ENCODE measurements around the gene EZH2. TPM values are rescaled to one million over a fixed set of nuclear protein-coding genes. Genes with fewer than 3 reads are reported as not detected.

EZH2 gene
- total RNA-seq, 4 donors from 2014 or later, result 6.0 to 17.3 (median 7.2) TPM

DNA sequence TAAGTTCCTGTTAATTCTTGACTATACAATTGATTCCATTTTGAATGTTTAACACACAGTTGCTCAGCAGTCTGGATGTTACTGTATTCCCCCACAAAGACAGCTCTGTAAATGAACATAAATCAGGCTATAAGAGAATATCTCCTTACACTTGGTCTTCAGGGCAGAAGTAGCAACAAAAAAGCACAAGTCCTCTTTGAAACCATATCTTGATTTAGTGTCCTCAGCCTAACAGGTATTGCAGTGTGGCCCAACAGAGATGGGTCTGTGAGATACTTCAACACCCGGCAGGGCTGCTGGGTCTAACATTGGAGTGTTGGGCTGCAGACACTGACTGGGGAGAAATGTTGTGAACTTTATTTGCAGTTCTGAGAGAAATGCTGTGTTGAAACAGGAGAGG, 109.6 kb downstream of the EZH2 start:
- TF ChIP-seq EP300 (IDR thresholded peaks at IDR 0.05; ENCODE audit: low read depth), result no peak
- no peak for TF ChIP-seq POLR2AphosphoS5 (IDR thresholded peaks at IDR 0.05)
- TF ChIP-seq, protein P1, sequence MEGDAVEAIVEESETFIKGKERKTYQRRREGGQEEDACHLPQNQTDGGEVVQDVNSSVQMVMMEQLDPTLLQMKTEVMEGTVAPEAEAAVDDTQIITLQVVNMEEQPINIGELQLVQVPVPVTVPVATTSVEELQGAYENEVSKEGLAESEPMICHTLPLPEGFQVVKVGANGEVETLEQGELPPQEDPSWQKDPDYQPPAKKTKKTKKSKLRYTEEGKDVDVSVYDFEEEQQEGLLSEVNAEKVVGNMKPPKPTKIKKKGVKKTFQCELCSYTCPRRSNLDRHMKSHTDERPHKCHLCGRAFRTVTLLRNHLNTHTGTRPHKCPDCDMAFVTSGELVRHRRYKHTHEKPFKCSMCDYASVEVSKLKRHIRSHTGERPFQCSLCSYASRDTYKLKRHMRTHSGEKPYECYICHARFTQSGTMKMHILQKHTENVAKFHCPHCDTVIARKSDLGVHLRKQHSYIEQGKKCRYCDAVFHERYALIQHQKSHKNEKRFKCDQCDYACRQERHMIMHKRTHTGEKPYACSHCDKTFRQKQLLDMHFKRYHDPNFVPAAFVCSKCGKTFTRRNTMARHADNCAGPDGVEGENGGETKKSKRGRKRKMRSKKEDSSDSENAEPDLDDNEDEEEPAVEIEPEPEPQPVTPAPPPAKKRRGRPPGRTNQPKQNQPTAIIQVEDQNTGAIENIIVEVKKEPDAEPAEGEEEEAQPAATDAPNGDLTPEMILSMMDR (IDR thresholded peaks at IDR 0.05), result no peak
- Histone ChIP-seq H3K36me3 (peaks cover 0 to 35% (median 9%) of the 10 kb centered on the region in 4 donors), H3K4me1 (no peaks in the 10 kb centered on the region), H3K27ac (no peak overlapping the region), H3K27me3 (no peaks in the 10 kb centered on the region), H3K9me3 (no peaks in the 10 kb centered on the region), H3K4me3 (no peak overlapping the region)
- 94% methylated on average over 1 of the region's 1 CpG; no CpG with 5 or more reads in 1 of the 2 donors for WGBS, 2 donors (ENCODE audit: low coverage in 1 of 2)
- intact Hi-C loops (cut with DNase I; ENCODE audit: low total_unique reads), result no loop called here
- in situ Hi-C loops (cut with MboI; ENCODE audit: low pct_ligation_motif_present in 1 of 4, low pct_unique_long_range_greater_than_20kb in 1 of 4, low sequenced_read_pairs in 3 of 4), result no loop called here
- no peak for DNase-seq

DNA sequence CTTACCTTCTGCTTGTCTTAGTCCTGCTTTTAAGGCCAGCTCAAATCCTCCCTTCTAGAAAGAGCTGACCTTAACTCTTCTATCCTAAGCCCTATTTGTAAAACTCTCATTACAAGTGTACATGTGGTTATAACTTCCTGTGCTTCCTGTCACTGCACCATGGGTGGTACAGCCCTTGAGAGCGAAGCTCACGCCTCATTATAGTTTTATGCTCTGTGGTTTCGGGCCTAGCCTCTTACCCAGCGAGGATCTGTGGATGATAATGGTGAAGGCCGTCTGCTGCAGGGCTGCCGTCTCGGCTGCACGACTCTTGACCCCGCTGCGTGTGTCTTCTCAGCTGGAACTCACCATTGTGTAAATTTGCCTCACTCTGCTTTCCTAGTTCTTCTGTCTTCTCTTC, 110.8 kb downstream of the EZH2 start:
- intact Hi-C loops (cut with DNase I; ENCODE audit: low total_unique reads), result no loop called here
- no peak for DNase-seq

DNA sequence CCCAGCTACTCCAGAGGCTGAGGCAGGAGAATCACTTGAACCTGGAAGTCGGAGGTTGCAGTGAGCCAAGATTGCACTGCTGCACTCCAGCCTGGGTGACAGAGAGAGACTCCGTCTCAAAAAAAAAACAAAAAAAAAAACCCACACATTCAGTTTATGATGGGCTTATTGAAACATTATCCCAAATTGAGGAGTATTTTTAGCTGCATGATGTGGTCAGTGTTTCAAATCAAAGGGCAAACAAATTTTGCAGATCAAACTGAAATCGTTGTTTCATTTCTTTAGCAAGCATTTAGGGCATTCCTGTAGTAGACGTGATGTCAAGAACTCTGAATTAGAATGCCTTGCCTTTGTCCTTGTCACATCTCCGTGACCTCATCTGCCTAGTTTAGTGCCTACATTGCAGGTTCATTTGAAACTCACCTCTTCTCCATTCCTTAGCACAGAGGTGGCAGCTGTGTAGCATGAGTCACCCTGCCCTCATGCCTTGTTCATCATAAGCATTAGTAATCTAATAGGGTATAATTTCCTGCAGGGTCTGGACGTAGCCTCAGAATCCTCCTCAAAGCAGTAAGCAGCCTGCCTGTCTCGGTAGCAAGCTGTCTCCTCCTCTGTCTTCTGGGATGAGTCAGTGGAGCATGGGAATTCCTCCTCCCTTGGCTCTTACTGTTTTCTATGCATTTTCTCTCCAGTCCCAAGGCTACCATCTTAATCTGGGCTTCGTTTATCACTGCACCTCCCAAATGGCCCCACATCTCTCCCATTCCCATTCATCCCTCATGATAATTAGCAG, 111.6 kb downstream of the EZH2 start:
- H3K36me3 ChIP-seq, result peaks cover 0 to 44% (median 16%) of the 10 kb centered on the region in 4 donors
- H3K27me3 ChIP-seq, result no peaks in the 10 kb centered on the region
- intact Hi-C loops (cut with DNase I; ENCODE audit: low total_unique reads), result no loop called here
- H3K9me3 ChIP-seq, result no peaks in the 10 kb centered on the region
- H3K27ac ChIP-seq, result no peak overlapping the region
- H3K4me1 ChIP-seq, result no peaks in the 10 kb centered on the region
- TF ChIP-seq, protein P1 (IDR thresholded peaks at IDR 0.05), result no peak
- TF ChIP-seq POLR2A (IDR thresholded peaks at IDR 0.05) (no peak), POLR2AphosphoS5 (IDR thresholded peaks at IDR 0.05) (no peak), EP300 (IDR thresholded peaks at IDR 0.05; ENCODE audit: low read depth) (no peak)
- in situ Hi-C loops (cut with MboI; ENCODE audit: low pct_ligation_motif_present in 1 of 4, low pct_unique_long_range_greater_than_20kb in 1 of 4, low sequenced_read_pairs in 3 of 4), result no loop called here
- DNase-seq, result no peak
- H3K4me3 ChIP-seq, result no peak overlapping the region
- WGBS, 2 donors (ENCODE audit: low coverage in 1 of 2), result 81 to 84% methylated on average over 5 to 8 of the region's 8 CpGs

More for the DNA sequence above, 110.8 kb downstream of the EZH2 start:
- in situ Hi-C loops (cut with MboI; ENCODE audit: low pct_ligation_motif_present in 1 of 4, low pct_unique_long_range_greater_than_20kb in 1 of 4, low sequenced_read_pairs in 3 of 4), result no loop called here
- no peaks in the 10 kb centered on the region for H3K9me3 ChIP-seq
- H3K36me3 ChIP-seq, result peaks cover 0 to 39% (median 13%) of the 10 kb centered on the region in 4 donors
- WGBS, 2 donors (ENCODE audit: low coverage in 1 of 2), result 71% methylated on average over 10 of the region's 10 CpGs; no CpG with 5 or more reads in 1 of the 2 donors
- no peak overlapping the region for H3K4me3 ChIP-seq
- TF ChIP-seq, protein P1 (IDR thresholded peaks at IDR 0.05), result no peak
- no peak for TF ChIP-seq POLR2A (IDR thresholded peaks at IDR 0.05)
- H3K4me1 ChIP-seq, result no peaks in the 10 kb centered on the region
- no peak overlapping the region for H3K27ac ChIP-seq
- H3K27me3 ChIP-seq, result no peaks in the 10 kb centered on the region

DNA sequence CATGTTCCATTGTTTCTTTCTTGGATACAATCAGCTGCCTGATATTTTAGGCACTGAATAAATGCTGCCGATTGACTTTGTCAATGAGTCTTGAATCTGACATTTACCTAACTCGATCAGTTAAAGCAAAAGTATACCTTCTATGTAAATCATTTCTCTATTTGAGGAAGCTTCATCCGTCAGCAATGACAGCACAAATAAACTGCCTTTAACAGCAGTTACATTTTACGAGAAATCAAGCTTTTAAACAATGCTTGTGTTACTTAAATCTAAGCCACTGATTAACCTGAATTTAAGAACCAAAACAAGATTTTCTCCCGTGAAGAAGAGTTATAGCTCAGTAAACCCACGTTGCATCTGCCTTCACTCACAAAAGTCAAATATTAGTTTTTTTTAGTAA, 114.1 kb downstream of the EZH2 start:
- TF ChIP-seq POLR2AphosphoS5 (IDR thresholded peaks at IDR 0.05) (no peak), EP300 (IDR thresholded peaks at IDR 0.05; ENCODE audit: low read depth) (no peak), POLR2A (IDR thresholded peaks at IDR 0.05) (no peak)
- TF ChIP-seq, protein P1 (IDR thresholded peaks at IDR 0.05), result no peak
- DNase-seq, result no peak
- Histone ChIP-seq H3K27ac (no peak overlapping the region), H3K9me3 (no peaks in the 10 kb centered on the region), H3K36me3 (peaks cover 0 to 53% (median 24%) of the 10 kb centered on the region in 4 donors), H3K4me3 (no peak overlapping the region), H3K4me1 (no peaks in the 10 kb centered on the region), H3K27me3 (no peaks in the 10 kb centered on the region)
- intact Hi-C loops (cut with DNase I; ENCODE audit: low total_unique reads), result no loop called here
- in situ Hi-C loops (cut with MboI; ENCODE audit: low pct_ligation_motif_present in 1 of 4, low pct_unique_long_range_greater_than_20kb in 1 of 4, low sequenced_read_pairs in 3 of 4), result no loop called here
- WGBS, 2 donors (ENCODE audit: low coverage in 1 of 2), result 72 to 80% methylated on average over 6 of the region's 6 CpGs

All from transverse colon (tissue), 4 donors.